HCEC 1CT (cell line): Measurements from ENCODE around the gene HSPA1B.
"Not testable (repeated sequence)": the region's sequence is repeated elsewhere in the genome, so short reads cannot be mapped to it uniquely, and the experiment has no call there.

Source experiments
- DNase-seq: peaks from one replicate; pipeline ENCODE4 v3.0.0-alpha.2; 2017

Gene HSPA1B

DNA sequence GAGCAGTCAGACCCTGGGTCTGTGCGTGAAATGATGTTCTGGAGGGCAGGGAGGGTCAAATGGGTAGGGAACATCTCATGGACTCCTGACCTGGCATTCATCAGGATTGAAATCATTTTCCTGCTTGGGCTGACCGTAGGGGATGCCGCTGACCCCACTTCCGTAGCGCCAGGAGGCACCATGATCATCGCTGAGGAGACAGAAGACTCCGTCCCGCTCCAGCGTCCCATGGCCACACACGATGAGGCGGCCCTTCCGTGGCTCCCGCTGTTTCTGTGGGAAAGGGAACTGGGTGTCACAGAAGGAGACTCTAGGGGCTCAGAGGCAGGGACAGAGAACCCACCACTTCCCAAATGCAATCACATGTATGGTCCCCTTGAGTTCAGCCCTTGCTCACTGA is 32.8 kb downstream of the HSPA1B start:
- DNase-seq = no peak

- DNase-seq = no peak
Observed at GRCh38 chr6:31861150-31861549, 33.6 kb downstream of the HSPA1B start.

DNA sequence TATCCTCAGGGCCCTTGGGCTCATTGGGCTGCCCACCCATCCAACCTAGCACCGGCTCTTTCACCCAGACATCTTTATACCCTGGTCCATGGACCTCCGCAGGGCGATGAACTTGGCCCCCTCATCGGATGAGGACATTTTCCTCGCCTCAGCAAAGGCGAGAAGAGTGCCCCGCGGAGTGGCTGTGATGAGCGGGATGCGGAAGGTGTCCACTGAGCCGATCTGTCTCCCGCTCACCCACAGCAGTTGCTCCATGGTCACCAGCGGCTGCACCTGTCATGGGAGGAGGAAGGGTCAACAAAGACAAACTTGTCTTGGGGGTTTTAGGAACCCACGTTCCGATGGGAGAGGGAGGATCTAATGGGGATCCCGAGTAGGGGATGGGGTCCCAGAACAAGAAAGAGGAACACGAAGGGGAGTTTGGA is 34.4 kb downstream of the HSPA1B start:
- no peak for DNase-seq

DNA sequence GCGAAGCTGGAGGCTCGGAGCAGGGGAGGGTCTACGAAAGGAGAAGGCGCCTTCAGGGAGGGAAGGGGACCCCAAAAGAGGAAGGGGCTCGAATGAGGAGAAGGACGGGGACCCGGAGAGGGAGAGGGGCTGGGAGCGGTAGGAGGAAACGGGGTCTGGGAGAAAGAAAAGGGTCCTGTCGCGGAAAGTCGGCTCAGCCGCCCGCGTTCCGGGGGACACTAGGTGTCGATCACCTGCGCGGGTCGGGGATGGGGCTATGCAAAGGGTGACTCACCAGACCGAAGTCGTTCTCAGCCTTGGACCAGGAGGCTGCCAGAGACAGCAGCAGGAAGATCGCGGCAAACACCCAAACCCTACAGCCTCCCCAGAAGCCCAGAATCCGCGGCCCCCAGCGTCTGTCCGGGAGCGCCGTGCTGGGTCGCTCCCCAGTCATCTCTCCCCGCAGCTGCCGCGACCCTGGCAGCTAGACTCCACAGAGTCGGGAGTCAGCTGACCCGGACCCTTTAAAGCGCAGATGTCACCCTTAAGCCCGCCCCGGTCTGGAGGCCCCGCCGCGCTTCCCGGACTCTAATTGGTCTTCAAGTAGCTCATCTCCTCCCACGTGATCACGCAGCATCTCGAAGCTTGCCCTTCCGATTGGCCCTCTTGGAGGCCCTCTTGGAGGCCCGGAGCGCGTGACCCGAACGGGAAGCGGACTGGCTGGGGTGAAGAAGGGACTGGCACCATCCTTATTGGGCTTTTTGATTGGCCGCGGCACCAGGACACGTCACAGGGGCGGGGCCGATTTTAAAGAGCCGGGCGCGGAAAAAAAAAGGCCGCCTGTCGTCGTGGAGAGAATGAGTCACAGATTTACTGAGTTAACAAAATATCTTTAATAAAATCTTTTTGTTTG is 35.1 kb downstream of the HSPA1B start, which contains the start of gene NEU1:
Gene NEU1, minus strand, starts transcription at position 478 of the 892 bp plus-strand sequence. Its CDS starts 45 bp downstream, at position 433.
- peak; percentile 100 for DNase-seq

DNA sequence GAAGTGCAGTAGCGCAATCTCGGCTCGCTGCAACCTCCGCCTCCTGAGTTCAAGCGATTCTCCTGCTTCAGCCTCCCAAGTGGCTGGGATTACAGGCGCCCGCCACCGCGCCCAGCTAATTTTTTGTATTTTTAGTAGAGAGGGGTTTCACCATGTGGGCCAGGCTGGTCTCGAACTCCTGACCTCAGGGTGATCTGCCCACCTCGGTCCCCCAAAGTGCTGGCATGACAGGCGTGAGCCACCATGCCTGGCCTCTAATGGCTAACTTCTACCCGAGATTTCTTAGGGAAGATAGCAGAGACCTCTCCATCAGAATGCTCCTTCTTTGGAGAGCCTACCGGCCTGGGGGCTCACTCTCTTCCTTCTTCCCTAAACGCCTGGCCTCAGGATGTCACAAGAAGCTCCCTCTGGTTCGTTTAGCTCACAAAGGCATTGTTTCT is 36.6 kb downstream of the HSPA1B start:
- DNase-seq = not testable (repeated sequence)

- DNase-seq = no peak
Observed at GRCh38 chr6:31864818-31865204, 37.3 kb downstream of the HSPA1B start.

DNA sequence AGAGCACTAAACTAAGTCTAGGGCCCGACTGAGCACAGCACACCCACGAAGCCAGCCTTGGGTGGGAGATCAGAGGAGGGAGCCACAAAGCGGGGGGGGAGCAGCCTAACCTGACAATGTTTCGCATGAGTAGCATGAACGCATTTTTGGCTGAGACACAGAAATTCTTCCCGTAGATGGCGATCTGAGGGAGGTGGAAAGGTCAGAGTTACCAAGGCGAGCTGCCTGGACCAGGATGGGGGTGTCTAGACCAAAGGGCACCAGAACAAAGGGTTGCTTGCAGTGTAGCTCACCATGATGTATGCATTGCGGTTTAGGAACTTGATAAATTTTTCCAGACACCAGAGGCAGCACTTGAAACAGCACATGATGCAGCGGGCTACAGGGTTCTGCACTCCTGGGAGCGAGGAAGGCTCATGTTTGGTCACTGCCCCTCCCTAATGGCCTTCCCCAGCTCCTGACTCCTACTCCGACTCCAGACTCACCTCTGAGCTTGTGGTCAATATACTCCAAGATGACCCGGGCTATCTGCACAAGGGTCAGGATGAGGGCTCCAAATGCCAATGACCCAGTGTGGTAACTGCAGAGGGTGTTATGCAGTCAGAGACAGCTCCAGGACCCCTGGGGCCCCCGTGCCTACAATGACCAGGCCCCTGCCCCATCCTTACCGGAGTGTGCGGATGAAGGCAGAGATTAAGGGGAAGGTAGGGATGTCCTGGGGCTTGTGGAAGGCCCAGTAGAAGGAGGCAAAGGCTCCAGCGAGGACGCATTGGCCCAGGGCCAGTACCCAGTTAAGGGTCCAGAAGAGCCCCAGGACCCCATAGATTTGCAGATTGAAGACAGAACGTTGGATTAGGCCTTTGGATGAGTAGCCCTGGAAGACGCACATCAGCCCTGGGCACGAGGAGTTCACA is 37.9 kb downstream of the HSPA1B start:
- no peak for DNase-seq

DNA sequence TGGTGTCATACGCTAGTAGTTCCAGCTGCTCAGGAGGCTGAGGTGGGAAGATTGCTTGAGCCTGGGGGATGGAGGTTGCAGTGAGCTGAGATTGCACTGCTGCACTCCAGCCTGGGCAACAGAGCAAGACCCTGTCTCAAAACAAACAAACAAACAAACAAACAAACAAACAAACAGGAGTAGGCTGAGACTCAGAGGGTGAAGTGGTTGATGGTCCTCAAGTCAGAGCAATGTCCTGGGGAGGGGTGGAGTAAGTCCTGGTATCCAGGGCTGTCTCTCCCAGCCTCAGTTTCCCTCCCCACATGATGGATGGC is 41.1 kb downstream of the HSPA1B start:
- DNase-seq = not testable (repeated sequence)

DNA sequence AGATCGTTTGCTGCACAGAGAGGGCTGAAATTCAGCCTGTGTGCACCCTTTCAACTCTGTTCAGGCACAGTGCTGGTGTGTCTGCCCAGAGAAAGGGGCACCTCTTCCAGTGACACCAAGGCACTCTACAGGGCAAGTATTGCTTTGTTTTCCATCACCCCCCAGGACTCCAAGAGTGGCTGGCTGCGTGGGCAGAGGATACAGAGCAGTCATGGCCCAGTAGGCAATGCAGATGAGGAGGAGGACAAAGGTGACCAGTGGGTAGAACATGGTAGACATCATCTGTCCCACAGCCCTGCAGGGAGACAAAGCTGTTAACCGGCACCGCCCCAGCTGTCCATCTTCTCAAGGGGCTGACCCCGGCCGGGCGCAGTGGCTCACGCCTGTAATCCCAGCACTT is 41.8 kb downstream of the HSPA1B start:
- DNase-seq = no peak

GRCh38 chr6:31870385-31870921 is 42.9 kb downstream of the HSPA1B start:
- DNase-seq = no peak

GRCh38 chr6:31871046-31871659 is 43.6 kb downstream of the HSPA1B start:
- no peak for DNase-seq

GRCh38 chr6:31874084-31874670 is 46.6 kb downstream of the HSPA1B start:
- no peak for DNase-seq

DNA sequence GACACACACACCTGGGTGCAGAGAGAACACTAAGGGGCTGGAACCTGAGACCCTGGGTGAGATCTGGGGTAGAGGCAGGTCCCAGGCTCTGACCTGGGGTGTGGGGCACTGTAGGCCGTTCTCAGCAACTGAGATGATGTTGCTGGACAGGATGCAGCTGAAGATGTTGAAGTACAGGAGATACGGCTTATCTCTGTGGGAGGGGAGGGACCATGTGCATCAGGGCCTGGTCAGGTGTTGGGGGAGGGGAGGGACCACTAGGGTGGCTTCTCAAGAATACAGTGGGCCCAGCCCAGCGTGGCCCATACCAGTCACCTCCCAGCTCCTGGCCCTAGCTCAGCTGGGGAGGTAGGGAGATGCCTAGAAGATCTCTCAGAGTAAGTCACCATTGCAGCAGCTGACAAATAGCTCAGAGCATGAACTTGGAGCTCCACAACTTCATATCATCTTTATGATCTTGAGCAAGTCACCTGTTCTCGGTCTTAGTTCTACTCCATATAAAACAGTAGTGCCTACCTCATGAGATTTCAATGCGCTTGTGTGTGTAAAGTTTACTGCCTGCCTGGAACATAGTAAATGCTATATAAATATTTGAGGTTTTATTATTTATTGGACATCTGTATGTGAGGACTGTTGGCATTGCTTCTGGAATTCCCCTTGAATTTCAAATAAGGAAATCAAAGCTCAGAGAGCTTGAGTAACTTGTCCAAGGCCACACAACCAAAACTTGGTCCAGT is 47.5 kb downstream of the HSPA1B start:
- no peak for DNase-seq

- DNase-seq = no peak
Observed at GRCh38 chr6:31875877-31876276, 48.3 kb downstream of the HSPA1B start.

GRCh38 chr6:31876357-31876756 is 48.8 kb downstream of the HSPA1B start:
- no peak for DNase-seq

DNA sequence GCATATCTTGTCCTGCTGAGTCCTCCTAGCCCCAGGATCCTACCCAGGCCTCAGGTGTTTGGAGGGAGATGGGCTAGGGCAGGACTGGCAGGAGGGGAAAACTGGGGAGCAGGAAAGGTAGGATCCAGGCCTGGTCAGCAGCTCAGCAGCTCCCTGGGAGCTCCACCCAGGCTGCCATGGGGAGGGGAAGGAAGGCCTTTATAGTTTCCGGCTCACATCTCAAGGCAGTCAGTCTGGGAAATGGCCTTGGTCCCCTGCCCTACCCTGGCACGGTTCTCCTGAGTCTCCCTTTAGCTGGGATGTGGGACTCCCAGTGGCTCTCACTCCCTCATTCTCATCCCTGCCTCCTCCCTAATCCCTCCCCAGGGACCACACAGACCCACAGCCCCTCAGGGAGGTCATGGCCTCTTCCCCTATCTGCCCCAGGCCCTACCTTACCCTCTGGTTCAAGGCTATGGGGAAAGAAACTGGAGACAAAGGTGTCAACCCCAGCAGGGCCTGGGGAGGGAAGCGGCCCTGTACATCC is 49.6 kb downstream of the HSPA1B start:
- no peak for DNase-seq

GRCh38 chr6:31877651-31878161 is 50.2 kb downstream of the HSPA1B start:
- DNase-seq = no peak

DNA sequence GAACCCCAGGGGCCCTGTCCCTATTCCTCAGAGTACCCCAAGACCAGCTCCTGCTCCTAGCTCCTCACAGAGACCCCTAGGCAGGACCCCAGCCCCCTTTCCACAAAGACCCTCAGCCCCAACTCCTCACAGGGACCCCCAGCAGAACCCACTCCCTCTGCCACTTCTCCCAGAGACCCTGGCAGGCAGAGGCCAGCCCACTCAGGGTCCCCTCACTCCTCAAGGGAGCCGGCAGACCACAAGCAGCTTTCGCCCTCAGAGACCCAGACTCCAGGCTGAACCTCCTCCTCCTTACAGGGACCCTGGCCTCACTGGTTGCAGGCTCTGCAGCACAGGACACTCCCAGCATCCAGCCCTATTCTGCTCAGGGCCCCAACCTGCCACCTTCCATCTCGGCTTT is 50.7 kb downstream of the HSPA1B start:
- no peak for DNase-seq

DNA sequence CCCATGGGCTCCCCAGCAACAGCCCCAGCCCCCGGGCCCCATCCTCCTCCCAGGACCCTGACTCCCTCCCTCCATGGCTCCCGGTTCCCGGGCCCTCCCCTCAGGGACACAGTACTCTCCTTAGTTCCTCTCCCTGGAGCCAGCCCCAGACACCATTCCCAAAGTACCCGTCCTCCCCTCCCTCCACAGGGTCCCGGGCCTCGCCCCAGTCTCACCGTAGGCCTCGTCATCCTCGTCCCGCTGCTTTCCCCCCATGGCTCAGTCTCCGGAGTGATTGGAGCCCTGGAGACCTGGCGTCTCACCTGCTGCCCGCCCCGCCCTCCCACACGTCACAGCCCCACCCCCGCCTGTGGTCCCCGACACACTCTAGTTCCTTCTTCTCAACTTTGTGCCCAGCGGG is 51.2 kb downstream of the HSPA1B start, which contains the start of gene SLC44A4:
Gene SLC44A4, minus strand, starts transcription at position 272 of the 400 bp plus-strand sequence. Its CDS starts 17 bp downstream, at position 255.
- no peak for DNase-seq

DNA sequence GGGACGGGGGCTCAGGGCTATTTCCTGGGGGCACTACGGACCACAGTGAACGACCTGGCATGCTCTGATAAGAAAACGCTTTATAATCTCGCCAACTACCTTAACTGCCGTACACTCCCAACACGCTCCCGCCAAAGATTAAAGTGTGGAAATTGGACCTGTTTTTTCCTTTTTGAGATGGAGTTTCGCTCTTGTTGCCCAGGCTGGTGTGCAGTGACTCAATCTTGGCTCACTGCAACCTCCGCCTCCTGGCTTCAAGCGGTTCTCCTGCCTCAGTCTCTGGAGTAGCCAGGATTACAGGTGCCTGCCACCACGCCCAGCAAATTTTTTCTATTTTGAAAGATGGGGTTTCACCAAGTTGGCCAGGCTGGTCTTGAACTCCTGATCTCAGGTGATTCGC is 51.6 kb downstream of the HSPA1B start:
- DNase-seq = no peak
